GM19035 (cell line): ENCODE data around the gene ZBTB46.

Experiments used
- ATAC-seq: cut with Tn5 transposase; IDR thresholded peaks from one replicate; pipeline ENCODE4 v1.9.1; 2021; ENCODE audit not compliant: unreplicated experiment

ZBTB46 gene

DNA sequence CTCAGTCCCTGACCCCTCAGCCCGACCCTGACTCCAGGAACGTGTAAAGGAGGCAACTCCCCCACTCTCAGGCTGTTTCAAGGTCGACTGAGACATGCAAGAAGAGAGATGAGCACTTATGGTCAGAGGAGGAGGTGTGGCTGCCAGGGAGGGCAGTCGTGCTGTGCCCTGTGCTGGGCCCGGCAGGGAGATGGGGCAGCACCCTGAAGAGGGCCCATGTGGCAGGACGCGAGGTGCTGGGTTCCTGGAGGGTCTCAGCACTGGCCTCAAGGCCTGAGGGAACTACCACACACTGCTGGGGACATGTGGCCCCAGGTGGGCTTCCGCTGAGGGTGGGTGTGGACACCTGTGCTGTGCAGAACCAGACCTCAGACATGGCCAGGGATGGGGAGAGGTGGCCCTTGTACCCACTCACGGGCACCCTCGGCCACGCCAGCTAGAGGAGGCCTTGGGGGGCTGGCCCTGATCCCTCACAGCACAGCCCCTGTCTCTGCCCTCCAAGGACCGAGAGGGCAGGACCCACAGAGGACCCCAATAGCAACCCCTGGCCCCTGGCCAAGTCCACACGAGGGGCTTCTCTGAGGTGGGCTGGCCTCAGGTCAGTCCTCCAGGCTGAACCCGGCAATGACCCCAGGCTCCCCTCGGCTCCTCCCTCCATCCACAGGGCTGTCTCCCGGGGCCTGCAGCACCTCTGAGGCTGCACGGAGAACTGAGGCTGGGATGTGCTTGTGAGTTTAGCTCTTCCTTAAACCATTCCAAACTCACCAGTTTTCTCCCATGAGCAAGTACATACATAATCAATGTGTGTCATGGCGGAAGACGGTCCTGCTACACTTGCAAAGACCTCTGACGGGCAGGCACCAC is 82.8 kb downstream of the ZBTB46 start:
- no peak for ATAC-seq

DNA sequence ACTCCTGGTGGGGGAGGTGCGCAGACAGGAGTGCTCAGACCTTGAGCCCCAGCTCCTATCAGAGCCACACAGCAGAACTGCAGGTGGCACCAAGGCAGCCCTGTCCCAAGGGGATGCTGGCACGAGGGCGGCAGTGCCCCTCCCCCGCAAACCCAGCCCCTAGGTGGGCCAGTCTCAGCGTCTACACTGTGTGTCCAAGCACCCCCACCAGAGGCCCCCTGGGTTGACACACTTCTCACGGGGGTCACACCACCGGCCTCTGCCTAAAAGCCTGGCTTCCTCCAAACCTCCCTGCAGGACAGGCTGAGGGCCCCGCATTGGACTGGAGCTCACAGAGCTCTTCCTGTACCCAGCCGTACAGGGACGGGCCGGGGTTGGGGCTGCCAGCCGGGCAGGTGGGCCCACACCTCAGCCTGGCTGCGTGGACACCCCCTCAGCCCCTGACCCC is 83.4 kb downstream of the ZBTB46 start:
- no peak for ATAC-seq

DNA sequence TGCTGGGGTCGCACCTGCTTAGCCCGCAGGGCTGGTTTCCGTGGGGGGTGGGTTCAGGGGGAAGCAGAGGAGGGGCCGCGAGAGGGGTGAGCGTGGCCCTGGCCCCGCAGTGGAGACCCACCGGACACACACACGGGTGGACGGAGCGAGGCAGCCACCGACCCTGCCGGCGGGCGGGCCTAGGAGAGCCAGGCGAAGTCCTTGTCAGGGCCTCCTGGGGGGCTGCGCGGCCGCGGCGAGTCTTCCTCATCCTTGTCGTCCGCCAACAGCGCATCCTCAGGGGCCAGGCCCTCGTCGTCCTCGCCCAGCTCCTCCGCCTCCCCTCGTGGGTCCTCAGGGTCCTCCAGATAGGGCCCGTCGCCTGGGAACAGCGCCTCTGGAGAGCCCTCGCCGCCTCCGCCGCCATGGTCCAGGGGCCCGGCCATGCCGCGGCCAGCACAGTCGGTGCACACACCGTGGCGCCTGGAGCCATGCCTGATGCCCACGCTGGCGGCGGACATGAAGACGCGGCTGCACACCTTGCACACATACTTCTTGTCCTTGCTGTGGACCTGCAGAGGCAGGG is 84.2 kb downstream of the ZBTB46 start:
- no peak for ATAC-seq

DNA sequence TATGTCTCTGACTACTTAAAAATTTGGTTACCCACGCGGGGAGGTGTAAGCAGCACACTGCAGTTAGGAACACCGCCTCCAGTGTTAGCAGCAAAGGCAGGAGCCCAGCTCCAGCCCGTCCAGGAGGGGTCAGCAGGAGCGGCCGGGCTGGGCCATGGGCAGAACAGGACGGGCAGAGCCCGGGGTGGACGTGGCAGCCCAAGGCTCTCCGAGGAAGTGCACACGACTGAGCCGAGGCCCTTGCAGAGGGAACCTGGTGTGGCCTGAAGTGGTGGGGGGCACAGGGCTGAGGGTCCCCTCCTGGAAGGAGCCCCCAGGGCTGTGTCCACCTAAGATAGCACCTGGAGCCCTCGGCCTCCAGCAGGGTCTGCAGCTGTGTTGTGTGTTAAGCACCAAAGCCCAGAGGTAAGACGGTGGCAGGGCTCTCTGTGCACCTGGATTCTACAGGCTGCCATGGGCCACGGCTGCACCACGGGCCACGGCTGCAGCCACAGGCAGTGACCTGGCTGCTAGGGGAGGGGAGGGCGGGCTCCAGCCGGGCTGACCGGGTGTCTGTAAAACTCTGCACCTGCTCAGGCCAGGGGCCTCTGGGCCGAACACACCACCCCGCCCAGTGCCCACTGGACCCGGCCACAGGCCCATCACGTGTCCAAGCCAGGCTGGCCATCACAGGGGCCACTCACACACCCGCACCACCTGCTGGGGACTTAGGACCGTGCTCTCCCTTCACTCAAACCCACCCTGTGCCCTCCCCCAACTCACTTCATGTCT is 84.9 kb downstream of the ZBTB46 start:
- ATAC-seq: no peak

DNA sequence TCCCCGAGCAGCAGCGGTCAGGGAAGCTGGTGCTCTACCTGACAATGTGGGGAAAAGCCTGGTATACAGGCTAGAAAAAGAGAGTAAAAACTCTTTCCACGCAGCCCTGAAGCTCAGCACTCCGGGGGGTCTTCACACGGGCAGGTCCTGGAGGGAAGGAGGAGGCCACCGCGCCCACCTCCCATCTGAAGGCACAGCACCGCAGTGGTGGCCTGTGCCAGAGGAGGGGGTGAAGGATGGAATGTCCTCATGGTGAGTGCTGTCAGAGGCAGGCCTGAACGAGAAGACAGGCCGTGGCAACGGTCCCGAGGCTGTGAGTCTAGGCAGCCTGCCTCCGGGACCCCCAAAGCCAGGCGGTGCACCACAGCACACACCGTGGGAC is 85.6 kb downstream of the ZBTB46 start:
- ATAC-seq: no peak

DNA sequence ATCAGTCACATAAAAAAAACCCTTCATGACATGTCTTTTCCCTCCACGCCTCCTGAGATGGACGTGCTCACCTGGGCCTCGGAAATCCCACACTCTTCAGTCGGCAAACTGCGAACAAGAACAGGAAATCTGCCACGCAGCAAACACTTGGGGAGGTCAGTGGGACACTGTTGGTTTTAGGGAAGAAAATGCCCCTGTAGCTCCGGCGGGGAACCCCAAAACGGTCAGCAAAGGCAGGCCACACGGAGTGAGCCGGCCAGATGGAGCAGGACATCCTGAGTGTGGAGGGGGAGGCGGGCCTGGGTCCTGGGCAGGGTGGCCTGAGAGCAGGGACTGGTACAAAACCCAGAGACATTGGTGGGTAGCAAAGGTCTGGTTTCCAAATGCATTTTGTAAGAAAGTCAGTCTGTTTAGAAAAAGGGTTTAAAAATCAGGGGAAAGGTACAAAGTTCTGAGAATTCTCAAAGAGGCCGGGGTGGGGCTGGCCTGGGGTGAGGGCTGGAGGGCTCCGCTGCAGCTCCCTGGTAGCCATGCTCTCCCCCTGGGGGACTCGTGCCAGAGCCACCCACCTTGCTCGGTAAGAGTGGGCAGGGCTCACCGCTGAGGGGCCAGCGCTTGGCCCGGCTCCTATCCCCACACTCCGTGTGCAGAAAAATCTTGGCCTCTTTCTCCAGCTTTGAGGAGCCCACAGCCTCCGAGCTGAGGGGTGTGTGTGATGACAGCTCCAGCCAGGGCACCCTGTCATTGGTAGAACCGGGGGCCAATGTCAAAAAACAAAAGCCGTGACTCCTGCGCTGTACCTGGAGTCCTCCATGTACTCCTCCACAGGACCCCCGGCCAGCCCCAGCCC is 86.3 kb downstream of the ZBTB46 start:
- no peak for ATAC-seq

DNA sequence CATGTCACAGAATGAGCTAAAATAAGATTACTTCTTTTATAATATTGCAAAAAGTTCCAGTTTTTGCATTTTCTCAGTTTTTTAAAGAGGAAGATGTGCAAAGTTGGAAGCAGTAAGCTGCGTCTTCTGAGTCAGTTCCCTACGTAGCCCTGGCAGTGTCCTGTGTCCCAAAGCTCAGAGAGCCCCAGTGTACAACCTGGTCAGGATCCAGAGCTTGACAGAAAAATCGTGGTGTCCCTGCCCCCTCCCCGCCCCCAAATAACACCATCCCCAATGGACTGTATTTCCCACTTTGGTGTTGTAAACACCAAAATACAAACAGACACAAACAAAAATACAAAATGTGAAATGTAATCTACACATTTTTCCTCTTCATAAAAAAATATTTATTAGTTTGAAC is 86.9 kb downstream of the ZBTB46 start:
- no peak for ATAC-seq

DNA sequence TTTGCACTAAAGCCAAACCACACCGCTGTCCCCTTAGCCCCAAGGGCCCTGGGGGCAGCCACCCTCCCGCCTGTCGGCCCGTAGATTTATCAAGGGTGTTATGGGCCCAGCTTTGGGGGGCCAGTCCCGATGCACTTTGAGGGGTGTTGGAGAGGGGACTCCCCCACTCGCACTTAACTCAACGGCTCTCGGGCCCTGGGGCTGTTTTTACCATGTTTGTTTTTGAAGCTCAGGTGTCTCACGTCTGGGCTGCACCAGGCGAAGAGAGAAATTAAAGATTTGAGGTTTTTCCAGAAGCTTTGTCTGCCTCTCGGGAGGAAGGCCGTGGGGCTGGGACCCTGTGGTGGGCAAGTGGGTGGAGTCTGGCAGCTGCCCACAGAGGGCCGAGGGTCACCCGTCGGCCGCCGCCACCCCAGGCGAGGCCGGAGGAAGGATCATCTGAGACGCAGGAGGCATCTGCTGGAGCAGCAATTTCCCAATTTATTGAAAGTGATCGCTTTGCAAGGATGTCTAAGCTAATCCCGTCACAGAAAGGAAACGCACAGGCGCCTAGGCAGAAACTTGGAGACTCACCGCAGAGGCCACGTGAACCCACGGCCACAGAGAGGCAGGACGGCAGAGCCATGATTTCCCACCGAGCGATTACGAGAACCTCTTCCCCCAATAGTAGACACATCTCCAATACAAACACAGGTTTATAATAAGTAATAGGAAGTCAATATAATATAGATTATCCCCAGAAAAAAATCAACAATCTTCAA is 87.7 kb downstream of the ZBTB46 start:
- ATAC-seq: no peak

DNA sequence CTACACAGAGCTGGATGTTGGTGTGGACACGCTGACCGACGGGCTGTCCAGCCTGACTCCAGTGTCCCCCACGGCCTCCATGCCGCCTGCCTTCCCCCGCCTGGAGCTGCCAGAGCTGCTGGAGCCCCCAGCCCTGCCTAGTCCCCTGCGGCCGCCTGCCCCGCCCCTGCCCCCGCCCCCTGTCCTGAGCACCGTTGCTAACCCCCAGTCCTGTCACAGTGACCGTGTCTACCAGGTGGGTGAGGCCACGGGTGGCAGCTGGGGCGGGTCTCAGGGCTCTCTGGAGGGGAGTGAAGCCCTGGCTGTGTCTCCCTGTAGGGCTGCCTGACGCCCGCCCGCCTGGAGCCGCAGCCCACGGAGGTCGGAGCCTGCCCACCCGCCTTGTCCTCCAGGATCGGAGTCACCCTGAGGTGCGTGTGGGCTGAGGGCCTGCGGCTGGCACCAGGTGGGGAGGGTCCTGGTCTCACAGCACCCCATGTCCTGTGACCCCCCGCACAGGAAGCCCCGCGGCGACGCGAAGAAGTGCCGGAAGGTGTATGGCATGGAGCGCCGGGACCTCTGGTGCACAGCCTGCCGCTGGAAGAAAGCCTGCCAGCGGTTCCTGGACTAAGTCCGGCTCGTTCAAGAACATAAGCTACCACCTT is 88.6 kb downstream of the ZBTB46 start:
- no peak for ATAC-seq

DNA sequence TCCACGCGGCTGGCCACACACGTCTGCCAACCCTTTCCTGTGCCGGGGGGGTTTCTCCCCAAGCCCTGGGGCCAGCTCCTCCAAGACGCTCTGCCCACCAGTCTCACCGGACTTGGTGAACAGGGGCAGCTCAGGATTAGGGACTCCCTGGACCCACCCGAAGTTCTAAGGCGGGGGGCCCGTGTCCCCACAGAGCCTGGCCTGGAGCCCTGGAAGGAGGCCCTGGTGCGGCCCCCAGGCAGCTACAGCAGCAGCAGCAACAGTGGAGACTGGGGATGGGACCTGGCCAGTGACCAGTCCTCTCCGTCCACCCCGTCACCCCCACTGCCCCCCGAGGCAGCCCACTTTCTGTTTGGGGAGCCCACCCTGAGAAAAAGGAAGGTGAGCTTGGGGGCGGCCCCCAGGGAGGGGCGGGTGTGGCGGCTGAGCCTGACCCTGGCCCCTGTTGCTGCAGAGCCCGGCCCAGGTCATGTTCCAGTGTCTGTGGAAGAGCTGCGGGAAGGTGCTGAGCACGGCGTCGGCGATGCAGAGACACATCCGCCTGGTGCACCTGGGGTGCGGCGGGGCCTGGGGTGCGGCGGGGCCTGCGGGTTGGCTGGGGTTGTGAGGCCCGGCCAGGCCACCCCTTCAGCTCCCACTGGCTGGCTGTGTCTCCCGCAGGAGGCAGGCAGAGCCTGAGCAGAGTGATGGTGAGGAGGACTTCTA is 89.2 kb downstream of the ZBTB46 start:
- ATAC-seq: no peak

DNA sequence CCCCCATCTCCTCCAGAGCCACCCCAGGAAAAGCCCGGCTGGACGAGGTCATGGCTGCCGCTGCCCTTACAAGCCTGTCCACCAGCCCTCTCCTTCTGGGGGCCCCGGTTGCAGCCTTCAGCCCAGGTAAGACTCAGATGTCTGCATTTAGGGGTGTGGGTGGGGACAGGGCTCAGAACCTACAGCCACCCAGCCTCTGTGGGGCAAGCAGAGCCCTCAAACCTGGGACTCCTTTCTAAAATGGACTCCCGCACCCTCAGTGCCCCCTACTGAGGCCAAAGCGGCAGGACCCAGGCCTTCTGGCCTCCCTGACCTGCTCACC is 89.7 kb downstream of the ZBTB46 start:
- no peak for ATAC-seq

DNA sequence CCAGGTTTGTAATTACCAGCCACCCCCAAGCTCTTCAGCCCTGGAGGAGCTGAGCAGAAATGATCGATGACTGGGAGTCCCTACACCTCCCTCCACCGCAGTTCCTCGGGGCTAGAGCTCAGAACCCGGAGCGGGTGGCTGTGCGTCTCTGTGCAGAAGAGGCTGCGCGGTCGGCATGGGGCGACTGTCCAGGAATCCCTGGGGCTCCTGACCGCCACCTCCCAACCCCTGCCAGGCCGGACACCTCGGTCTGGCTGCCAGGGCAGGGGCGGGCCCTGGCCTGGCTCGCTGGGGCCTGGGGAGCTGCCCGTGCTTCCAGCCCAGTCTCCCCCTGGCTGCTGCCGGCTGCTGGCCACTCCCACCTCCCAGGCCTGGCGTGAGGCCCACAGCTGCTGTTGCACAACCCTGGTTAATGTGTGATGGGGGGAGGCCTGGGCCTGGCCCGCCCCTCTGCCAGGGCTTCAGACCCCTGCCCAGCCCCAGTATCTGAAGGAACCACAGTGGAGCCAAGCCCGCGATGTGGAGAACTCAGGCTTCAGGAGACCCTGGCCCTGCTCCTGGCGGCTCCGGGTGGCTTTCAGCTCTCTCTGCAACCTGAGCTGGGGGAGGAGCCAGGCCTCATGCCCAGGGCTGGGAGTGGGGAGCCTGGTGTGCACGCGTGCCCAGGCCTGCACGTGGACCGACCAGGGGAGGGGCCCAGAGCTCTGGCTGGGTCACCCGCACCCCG is 90.3 kb downstream of the ZBTB46 start:
- no peak for ATAC-seq

DNA sequence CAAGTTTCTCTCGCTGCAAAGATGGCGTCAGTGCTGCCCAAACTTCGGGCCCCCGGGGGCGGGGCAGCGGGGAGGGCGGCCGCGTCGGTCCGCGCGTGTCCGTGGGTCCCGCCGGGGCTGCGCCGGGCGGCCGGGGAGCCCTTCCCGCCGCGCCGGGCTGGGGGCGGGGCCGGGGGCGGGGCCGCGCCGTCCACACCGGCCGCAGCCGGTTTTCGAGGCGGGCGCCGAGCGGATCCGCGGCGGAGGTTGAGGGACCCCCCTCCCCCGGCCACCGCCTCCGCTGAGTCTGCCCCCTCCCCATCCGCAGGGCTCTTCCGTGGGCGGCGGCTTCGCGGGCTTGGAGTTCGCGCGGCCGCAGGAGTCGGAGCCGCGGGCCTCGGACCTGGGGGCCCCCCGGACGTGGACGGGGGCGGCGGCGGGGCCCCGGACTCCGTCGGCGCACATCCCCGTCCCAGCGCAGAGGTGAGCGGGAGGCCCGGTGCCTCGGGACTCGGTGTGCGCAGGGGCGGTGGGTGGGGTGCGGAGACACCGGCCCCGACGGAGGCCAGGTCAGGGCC is 90.9 kb downstream of the ZBTB46 start:
- peak; percentile 21 for ATAC-seq

DNA sequence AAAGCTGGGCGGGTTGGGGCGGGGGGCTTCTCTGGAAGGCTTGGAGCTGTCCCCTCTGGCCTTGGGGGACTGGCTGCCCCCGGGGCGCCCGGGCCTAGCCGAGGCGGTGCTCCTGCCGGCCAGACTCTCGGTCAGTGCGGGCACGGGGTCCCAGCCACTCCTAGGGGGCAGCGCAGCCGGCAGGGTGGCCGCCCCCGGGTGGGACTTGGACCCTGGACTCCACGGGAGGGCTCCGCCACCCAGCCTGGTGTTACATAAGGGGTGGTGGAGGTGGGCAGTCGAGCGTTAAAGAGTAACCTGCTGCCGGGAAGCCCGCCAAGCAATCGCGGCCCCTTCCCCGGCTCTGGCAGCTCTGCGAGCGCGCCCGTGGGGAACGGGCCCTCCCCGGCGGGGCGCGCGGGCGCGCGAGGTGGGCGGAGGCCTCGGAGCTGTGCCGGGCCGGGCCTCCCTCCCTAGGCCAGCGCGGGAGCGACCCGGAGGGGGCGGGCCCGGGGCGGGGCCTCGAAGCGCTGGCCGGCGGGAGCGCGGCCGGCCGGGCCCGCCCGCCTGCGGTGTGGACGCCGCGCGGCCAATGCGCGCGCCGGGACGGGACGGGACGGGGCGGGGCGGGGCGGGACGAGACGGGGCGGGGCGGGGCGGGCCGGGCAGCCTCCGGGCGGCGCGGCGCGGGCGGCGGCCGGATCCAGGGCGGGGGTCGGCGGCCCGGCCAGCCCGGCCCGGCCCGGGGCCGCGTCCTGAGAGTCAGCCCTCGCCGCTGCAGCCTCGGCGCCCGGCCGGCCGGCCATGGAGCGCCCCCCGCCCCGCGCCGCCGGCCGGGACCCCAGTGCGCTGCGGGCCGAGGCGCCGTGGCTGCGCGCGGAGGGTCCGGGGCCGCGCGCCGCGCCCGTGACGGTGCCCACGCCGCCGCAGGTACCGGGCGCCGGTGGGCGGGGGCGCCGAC is 91.7 kb downstream of the ZBTB46 start, which contains the start of gene SLC2A4RG:
Gene SLC2A4RG, plus strand, starts transcription at position 647 of the 940 bp plus-strand sequence. Its CDS starts 137 bp downstream, at position 784.
- ATAC-seq: peak; percentile 52

DNA sequence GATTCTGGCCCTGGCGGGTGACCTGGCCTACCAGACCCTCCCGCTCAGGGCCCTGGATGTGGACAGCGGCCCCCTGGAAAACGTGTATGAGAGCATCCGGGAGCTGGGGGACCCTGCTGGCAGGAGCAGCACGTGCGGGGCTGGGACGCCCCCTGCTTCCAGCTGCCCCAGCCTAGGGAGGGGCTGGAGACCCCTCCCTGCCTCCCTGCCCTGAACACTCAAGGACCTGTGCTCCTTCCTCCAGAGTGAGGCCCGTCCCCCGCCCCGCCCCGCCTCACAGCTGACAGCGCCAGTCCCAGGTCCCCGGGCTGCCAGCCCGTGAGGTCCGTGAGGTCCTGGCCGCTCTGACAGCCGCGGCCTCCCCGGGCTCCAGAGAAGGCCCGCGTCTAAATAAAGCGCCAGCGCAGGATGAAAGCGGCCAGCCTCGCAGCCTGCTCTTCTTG is 92.4 kb downstream of the ZBTB46 start:
- ATAC-seq: no peak

DNA sequence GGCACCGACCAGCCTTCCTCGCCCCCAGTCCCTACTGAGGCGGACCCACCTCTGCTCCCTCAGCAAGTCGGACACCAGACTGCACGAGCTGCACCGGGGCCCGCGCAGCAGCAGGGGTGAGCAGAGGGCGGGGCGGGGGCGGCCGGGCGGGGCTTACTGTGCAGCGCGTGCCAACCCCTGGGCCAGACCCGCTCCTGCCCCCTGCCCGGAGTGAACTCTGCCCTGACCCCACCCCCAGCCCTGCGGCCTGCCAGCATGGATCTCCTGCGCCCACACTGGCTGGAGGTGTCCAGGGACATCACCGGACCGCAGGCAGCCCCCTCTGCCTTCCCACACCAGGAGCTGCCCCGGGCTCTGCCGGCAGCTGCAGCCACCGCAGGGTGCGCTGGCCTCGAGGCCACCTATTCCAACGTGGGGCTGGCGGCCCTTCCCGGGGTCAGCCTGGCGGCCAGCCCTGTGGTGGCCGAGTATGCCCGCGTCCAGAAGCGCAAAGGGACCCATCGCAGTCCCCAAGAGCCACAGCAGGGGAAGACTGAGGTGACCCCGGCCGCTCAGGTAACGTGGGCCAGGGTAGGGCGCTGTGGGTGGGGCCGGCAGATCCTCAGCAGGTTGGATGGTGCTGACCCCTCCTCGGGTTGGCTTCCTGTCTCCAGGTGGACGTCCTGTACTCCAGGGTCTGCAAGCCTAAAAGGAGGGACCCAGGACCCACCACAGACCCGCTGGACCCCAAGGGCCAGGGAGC is 92.9 kb downstream of the ZBTB46 start:
- ATAC-seq: no peak

DNA sequence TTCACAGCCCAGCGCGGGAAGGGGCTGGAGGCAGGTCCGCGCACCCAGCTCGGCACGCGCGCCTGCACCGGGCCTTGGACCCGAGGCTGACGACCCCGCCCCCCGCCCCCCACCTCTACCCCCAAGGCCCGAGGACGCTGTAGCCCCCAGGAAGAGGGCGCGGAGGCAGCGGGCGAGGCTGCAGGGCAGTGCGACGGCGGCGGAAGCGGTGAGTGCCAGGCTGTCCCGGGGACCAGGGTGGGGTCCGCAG is 93.4 kb downstream of the ZBTB46 start:
- no peak for ATAC-seq
